A549 (cell line): ENCODE results near the gene AIRE. TPM values are rescaled to one million over a fixed set of nuclear protein-coding genes. Genes with fewer than 3 reads are reported as not detected.

Source experiments
- ATAC-seq, 2 experiments: fragments of 200-7000 bp in 1 of 2; fragments of >200 bp in 1 of 2; cut with Nextera tagmentation in 1 of 2; cut with Tn5 transposase in 1 of 2; 3 replicates each; pipeline versions ENCODE4 v1.8.0 to v1.9.1; 2018 to 2020; ENCODE audit warnings: mild to moderate bottlenecking in 1 of 2, moderate library complexity in 1 of 2
- CTCF ChIA-PET: fragments of 300-600 bp; sonication (Branson Sonifier 250); formaldehyde crosslinking; extraction: SDS; loops from one replicate; lab custom pipeline; 2021; ENCODE audit warnings: antibody characterized with exemption, inconsistent platforms; lab: Yijun Ruan, JAX
- POLR2A ChIA-PET: fragments of 350-600 bp; formaldehyde crosslinking; extraction: SDS; loops from one replicate; lab custom pipeline; 2021; ENCODE audit warnings: antibody characterized with exemption, inconsistent platforms; lab: Yijun Ruan, JAX
- DNase-seq, 2 experiments: peaks; one replicate each; pipeline versions ENCODE4 v3.0.0 to v3.0.0-alpha.2; 2011 to 2016; ENCODE audit warnings: low read depth in 1 of 2, low spot score in 1 of 2
- FAIRE-seq: peaks from 2 replicates; lab custom pipeline; 2011; peaks lifted over from hg19 to GRCh38; lab: Jason Lieb, UNC
- H3K27ac ChIP-seq, 2 experiments: fragments of >200 bp; sonication (Bioruptor Twin); formaldehyde crosslinking; 3 replicates each; pipeline ENCODE4 v1.5.1; 2016 to 2017
- H3K4me1 ChIP-seq: fragments of >200 bp; sonication (Bioruptor Twin); formaldehyde crosslinking; 3 replicates; pipeline ENCODE4 v1.6.1; 2016
- H3K4me2 ChIP-seq: fragments of >200 bp; sonication (Bioruptor Twin); formaldehyde crosslinking; 3 replicates; pipeline ENCODE4 v1.6.1; 2016
- H3K4me3 ChIP-seq: fragments of >200 bp; sonication (Bioruptor Twin); formaldehyde crosslinking; 3 replicates; pipeline ENCODE4 v1.5.1; 2016
- H3K9me3 ChIP-seq: fragments of >200 bp; sonication (Bioruptor Twin); formaldehyde crosslinking; 3 replicates; pipeline ENCODE4 v1.6.1; 2016
- CBX2 ChIP-seq: fragments of 200-600 bp; sonication (generic); IDR thresholded peaks from 2 replicates; pipeline ENCODE4 v1.6.1; 2016; ENCODE audit warnings: low read depth, mild to moderate bottlenecking, borderline replicate concordance
- CBX8 ChIP-seq: fragments of 200-600 bp; sonication (generic); IDR thresholded peaks from 2 replicates; pipeline ENCODE4 v1.6.1; 2016
- CEBPB ChIP-seq, 2 experiments: fragments of >200 bp in 1 of 2; sonication (Bioruptor Twin) in 1 of 2; formaldehyde crosslinking in 1 of 2; IDR thresholded peaks; 2 replicates each; pipeline ENCODE4 v1.6.1; 2012 to 2016
- ESRRA ChIP-seq: fragments of 150-350 bp; IDR thresholded peaks from 2 replicates; pipeline ENCODE4 v1.6.1; 2014; ENCODE audit warnings: mild to moderate bottlenecking, low read length, borderline replicate concordance
- FOSL2 ChIP-seq, 2 experiments: fragments of 450-650 bp in 1 of 2; fragments of >200 bp in 1 of 2; sonication (Bioruptor Twin) in 1 of 2; formaldehyde crosslinking; IDR thresholded peaks; 2 replicates each; pipeline versions ENCODE4 v1.5.0 to v1.6.1; 2016 to 2020; ENCODE audit warnings: mild to moderate bottlenecking in 1 of 2, moderate library complexity in 1 of 2
- HMGXB4 ChIP-seq: fragments of 250-450 bp; sonication (Bioruptor Pico); IDR thresholded peaks from 2 replicates; pipeline ENCODE4 v1.5.0; 2021; ENCODE audit warnings: mild to moderate bottlenecking, moderate library complexity, borderline replicate concordance
- JUN ChIP-seq, 2 experiments: fragments of >200 bp; sonication (Bioruptor Twin); formaldehyde crosslinking; IDR thresholded peaks; 2 replicates in 1 of 2; 3 replicates in 1 of 2; pipeline ENCODE4 v1.6.1; 2016 to 2017
- KDM5A ChIP-seq: fragments of 200-600 bp; sonication (generic); IDR thresholded peaks from 2 replicates; pipeline ENCODE4 v1.6.1; 2016; ENCODE audit warnings: antibody characterized with exemption, mild to moderate bottlenecking
- MAZ ChIP-seq: fragments of 150-350 bp; IDR thresholded peaks from 2 replicates; pipeline ENCODE4 v1.6.1; 2014; ENCODE audit warnings: antibody characterized with exemption, low read depth, low read length, borderline replicate concordance
- MYC ChIP-seq: IDR thresholded peaks from 2 replicates; pipeline ENCODE4 v1.6.1; 2012; ENCODE audit warnings: mild to moderate bottlenecking, inconsistent platforms, low read length, improper control_type of control experiment, borderline replicate concordance
- NFE2L2 ChIP-seq: fragments of 150-350 bp; conservative IDR thresholded peaks from 2 replicates; pipeline ENCODE4 v1.6.1; 2014; ENCODE audit warnings: low read length
- NR3C1 ChIP-seq: fragments of >200 bp; sonication (Bioruptor Twin); formaldehyde crosslinking; IDR thresholded peaks from 3 replicates; pipeline ENCODE4 v1.6.1; 2017
- PHF8 ChIP-seq: fragments of 200-600 bp; sonication (generic); IDR thresholded peaks from 2 replicates; pipeline ENCODE4 v1.6.1; 2016; ENCODE audit warnings: low read depth, mild to moderate bottlenecking, antibody characterized with exemption, moderate library complexity, borderline replicate concordance
- RCOR1 ChIP-seq: fragments of 150-350 bp; IDR thresholded peaks from 2 replicates; pipeline ENCODE4 v1.6.1; 2014; ENCODE audit warnings: antibody characterized with exemption, low read length, low read depth
- SMC3 ChIP-seq: fragments of >200 bp; sonication (Bioruptor Twin); formaldehyde crosslinking; IDR thresholded peaks from 3 replicates; pipeline ENCODE4 v1.6.1; 2018; ENCODE audit warnings: inconsistent platforms
- SREBF2 ChIP-seq: fragments of 450-650 bp; IDR thresholded peaks from 2 replicates; pipeline ENCODE4 v1.6.1; 2014; ENCODE audit warnings: mild to moderate bottlenecking, moderate library complexity
- TFCP2L1 ChIP-seq: fragments of 250-450 bp; sonication (Bioruptor Pico); IDR thresholded peaks from 2 replicates; pipeline ENCODE4 v1.5.0; 2021; ENCODE audit warnings: mild to moderate bottlenecking
- ZC3H11A ChIP-seq: fragments of 450-650 bp; IDR thresholded peaks from 2 replicates; pipeline ENCODE4 v1.6.1; 2014; ENCODE audit warnings: antibody characterized with exemption, mild to moderate bottlenecking
- ZFP36 ChIP-seq: fragments of 450-650 bp; IDR thresholded peaks from 2 replicates; pipeline ENCODE4 v1.6.1; 2014; ENCODE audit warnings: borderline replicate concordance; ENCODE audit not compliant: partially characterized antibody
- WGBS: methylation state at CpG from one replicate; pipeline ENCODE4 v1.1.6; 2017; ENCODE audit errors: missing lambda C conversion rate; 5-methylcytosine and 5-hydroxymethylcytosine counted together
- polyA plus RNA-seq, 4 experiments: library from polyadenylated mRNA; depleted of rRNA in 3 of 4; stranded (reverse); fragments of >200 nt; fragmentation: RNase III in 1 of 4; extraction: RNeasy Plus Mini Kit Qiagen cat#74134 plus additional on column Dnase treatment in 1 of 4; gene quantifications; 2 replicates in 3 of 4; 3 replicates in 1 of 4; pipeline ENCODE4 v1.2.3, GENCODE V29; 2011 to 2017
- TF ChIP-seq, protein P1 (sequence below): fragments of >200 bp; sonication (Bioruptor Twin); formaldehyde crosslinking; IDR thresholded peaks from 3 replicates; pipeline ENCODE4 v1.6.1; 2016
- TF ChIP-seq, protein P2 (sequence below): IDR thresholded peaks from 2 replicates; pipeline ENCODE4 v1.6.1; 2012

AIRE gene
- polyA plus RNA-seq, 2 of the 4 experiments (the other 2 are of a cell fraction), result not detected

DNA sequence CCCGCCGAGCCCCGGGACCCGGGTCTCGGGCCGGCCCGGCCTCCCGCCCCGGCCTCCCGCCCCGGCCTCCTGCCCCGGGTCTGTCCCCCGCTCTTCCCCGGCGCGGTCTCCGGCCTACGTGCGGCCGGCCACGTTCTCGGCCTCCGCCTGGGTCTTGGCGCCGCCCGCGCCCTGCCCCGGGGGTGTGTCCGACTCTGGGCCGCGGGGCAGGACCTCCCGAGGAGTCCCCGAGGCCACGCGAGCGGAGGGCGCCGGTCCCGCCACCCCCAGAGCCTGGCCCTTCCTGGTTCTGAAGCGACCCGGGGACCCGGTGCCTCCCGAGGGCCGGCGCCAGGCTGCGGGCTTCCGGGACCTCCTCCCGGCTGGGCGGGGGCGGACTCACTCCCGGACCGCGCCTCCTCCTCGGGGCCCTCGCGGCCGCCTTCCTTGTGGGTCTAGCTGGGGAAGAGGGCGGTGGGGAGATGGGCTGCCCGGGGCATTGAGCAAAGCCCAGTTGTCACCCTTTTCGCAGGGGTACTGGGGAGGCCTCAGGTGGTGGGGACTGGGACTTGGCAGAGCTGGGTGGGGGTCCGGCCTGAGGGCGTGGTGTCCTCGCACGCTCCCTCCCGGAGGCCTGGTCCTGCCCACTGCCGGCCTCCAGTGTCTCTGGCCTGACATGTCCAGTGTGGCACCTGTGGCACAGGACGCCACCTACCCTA, 14.7 kb downstream of the AIRE start:
- Histone ChIP-seq H3K4me3 (peak overlapping the region; percentile 98), H3K27ac (peak overlapping the region; percentile 93 to 99), H3K4me1 (peaks cover 14% of the 10 kb centered on the region; the same call in 2 of the 3 replicates), H3K4me2 (peak overlapping the region; percentile 73), H3K9me3 (no peaks in the 10 kb centered on the region)
- POLR2A ChIA-PET, result no interaction called here
- no CpG with 5 or more reads among the region's 67 CpGs for WGBS
- no peak for FAIRE-seq
- TF ChIP-seq HMGXB4 (CRISPR knock-in tag) (no peak), ZC3H11A (no peak), SREBF2 (no peak), JUN (IDR thresholded peaks at IDR 0.05) (peak in 1 of 2 experiments; percentile 9; a peak in 1 of 5 replicates)
- TF ChIP-seq, protein P1, sequence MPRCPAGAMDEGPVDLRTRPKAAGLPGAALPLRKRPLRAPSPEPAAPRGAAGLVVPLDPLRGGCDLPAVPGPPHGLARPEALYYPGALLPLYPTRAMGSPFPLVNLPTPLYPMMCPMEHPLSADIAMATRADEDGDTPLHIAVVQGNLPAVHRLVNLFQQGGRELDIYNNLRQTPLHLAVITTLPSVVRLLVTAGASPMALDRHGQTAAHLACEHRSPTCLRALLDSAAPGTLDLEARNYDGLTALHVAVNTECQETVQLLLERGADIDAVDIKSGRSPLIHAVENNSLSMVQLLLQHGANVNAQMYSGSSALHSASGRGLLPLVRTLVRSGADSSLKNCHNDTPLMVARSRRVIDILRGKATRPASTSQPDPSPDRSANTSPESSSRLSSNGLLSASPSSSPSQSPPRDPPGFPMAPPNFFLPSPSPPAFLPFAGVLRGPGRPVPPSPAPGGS, result no peak
- DNase-seq, result peak; percentile 42 to 50
- CTCF ChIA-PET, result interaction anchor here (0.5 to 1.9 kb wide), 4 partner anchors 10 to 497 kb away, joined by 3 to 6 read pairs (median 3); no protein-coding TSS in a partner anchor
- peak; percentile 51 to 69 for ATAC-seq

- H3K9me3 ChIP-seq, result no peaks in the 10 kb centered on the region
- peak overlapping the region; percentile 98; the same call in 2 of the 3 replicates for H3K4me3 ChIP-seq
- TF ChIP-seq NFE2L2, result no peak
- TF ChIP-seq ZC3H11A, result no peak
- TF ChIP-seq NR3C1, result no peak
- no peak for TF ChIP-seq CEBPB (IDR thresholded peaks at IDR 0.05)
- TF ChIP-seq, protein P2, sequence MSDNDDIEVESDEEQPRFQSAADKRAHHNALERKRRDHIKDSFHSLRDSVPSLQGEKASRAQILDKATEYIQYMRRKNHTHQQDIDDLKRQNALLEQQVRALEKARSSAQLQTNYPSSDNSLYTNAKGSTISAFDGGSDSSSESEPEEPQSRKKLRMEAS, result no peak
- no peak for TF ChIP-seq ESRRA
- TF ChIP-seq HMGXB4 (CRISPR knock-in tag), result no peak
- CTCF ChIA-PET, result interaction anchor here (0.5 to 1.9 kb wide), 5 partner anchors 10 to 496 kb away, joined by 3 to 6 read pairs (median 3); no protein-coding TSS in a partner anchor
- POLR2A ChIA-PET, result no interaction called here
- H3K4me2 ChIP-seq, result peak overlapping the region; percentile 73
- peak overlapping the region; percentile 93 to 99; a peak in 4 of 6 replicates for H3K27ac ChIP-seq
- ATAC-seq, result no peak
- peaks cover 10% of the 10 kb centered on the region; the same call in 1 of the 3 replicates for H3K4me1 ChIP-seq
- WGBS, result 87% methylated on average over 7 of the region's 13 CpGs
- DNase-seq, result no peak
- no peak for FAIRE-seq
Observed at GRCh38 chr21:44301141-44301540, 15.5 kb downstream of the AIRE start.

- POLR2A ChIA-PET, result no interaction called here
- DNase-seq, result no peak
- H3K4me2 ChIP-seq, result no peak overlapping the region
Observed at GRCh38 chr21:44301961-44302406, 16.3 kb downstream of the AIRE start.

More at GRCh38 chr21:44301961-44302406, 16.3 kb downstream of the AIRE start:
- Histone ChIP-seq H3K4me3 (no peak overlapping the region), H3K27ac (no peak overlapping the region), H3K9me3 (no peaks in the 10 kb centered on the region), H3K4me1 (peaks cover 10% of the 10 kb centered on the region; the same call in 1 of the 3 replicates)
- CTCF ChIA-PET, result interaction anchor here (1.1 to 1.9 kb wide), 3 partner anchors 13 to 491 kb away, joined by 3 to 6 read pairs (median 3); no protein-coding TSS in a partner anchor
- no peak; a peak in 1 of 6 replicates for ATAC-seq
- WGBS, result 93% methylated on average over 2 of the region's 9 CpGs
- TF ChIP-seq SMC3 (no peak), MAZ (no peak), PHF8 (no peak), FOSL2 (IDR thresholded peaks at IDR 0.05) (no peak), FOSL2 (CRISPR knock-in tag; IDR thresholded peaks at IDR 0.05) (no peak), ZFP36 (no peak), SREBF2 (no peak), CBX2 (no peak), NR3C1 (no peak), JUN (IDR thresholded peaks at IDR 0.05) (no peak), KDM5A (no peak), CBX8 (no peak), HMGXB4 (CRISPR knock-in tag) (no peak), RCOR1 (no peak), TFCP2L1 (no peak), MYC (no peak)
- TF ChIP-seq, protein P2, result no peak
- FAIRE-seq, result no peak
